HG02943 (cell line): ENCODE results near the gene TMOD3.

ENCODE experiments used
- ATAC-seq: cut with Tn5 transposase; IDR thresholded peaks from one replicate; pipeline ENCODE4 v1.9.1; 2021; ENCODE audit warnings: mild to moderate bottlenecking, low read depth, moderate library complexity; ENCODE audit not compliant: unreplicated experiment

The TMOD3 gene

DNA sequence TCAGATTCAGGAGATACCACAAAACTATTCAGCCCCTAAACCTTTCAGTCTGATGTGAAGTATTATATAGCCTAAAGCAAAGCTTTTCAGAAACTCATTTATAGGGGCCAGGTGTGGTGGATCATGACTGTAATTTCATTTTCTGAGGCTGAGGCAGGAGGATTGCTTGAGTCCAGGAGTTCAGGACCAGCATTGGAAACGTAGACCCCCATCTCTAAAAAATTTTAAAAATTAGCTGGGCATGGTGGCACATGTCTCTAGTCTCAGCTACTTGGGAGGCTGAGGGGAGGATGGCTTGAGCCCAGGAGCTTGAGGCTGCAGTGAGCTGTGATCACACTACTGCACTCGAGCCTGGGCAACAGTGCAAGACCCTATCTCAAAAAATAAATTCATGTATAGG lies 60.0 kb downstream of the TMOD3 start:
- no peak for ATAC-seq

DNA sequence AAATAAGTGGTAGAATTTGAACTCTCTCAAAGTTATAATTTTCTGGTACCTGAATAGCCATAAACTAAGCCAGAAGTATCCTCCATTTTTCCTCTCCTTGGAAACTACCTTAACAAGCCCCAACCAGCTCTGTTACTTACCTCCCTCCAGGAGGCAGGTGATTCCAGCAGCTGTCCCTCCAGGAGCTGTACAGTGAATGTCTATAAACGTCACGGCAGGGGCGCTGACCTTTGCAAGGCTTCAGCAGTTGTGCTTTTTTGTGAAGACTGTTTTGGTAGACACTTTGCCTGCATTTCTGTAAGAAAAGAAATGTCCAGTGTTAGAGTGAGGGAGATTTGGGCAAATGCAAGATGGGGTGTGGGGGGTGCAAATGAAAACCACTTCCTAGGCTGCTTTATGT lies 75.0 kb downstream of the TMOD3 start:
- no peak for ATAC-seq

DNA sequence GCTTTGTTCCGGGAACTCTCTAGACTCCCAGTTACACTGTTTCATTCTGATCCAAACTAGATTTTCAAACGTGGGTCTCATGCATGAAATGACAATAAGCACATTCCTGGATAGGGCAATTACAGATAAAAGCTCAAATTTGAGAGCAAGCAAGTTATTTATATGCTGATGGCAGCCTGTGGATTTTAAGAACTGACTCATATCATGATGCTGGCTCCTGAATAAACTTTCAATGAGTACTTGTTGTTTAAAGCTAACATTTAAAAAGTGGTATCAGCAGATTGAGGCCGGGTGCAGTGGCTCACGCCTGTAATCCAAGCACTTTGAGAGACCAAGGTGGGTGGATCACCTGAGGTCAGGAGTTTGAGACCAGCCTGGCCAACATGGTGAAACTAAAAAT lies 75.5 kb downstream of the TMOD3 start:
- no peak for ATAC-seq

DNA sequence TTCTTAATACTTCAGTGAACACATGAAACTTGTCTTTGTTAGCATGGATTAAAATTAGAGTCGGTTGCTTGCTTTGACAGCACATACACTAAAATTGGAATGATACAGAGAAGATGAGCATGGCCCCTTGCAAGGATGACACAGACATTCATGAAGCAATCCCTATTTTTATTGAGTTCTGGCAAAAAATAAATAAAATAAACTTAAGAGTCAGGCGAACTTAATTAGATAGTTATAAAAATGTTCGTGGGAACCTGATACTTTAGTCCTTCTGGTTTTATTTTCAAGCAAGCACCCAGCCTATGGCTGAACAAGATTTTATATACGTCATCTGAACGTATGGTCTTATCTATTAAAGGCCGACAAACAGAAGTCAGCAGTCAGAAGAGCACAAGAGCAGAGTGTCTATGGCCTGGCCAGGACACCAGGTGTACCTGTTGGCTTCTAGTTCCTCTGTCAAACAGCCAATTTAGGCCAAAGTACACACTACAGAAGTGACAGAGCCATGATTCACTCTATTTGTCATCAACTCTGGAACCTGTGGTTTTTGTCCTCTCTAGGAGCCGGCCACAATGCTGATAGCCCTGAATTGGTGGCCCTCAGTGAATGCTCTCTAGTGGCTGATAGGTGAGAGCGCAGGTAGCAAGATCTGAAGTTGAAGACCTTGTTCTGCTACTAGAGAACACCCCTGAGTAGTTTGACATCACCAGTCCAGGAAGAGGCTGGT lies 77.8 kb downstream of the TMOD3 start:
- ATAC-seq, result no peak

DNA sequence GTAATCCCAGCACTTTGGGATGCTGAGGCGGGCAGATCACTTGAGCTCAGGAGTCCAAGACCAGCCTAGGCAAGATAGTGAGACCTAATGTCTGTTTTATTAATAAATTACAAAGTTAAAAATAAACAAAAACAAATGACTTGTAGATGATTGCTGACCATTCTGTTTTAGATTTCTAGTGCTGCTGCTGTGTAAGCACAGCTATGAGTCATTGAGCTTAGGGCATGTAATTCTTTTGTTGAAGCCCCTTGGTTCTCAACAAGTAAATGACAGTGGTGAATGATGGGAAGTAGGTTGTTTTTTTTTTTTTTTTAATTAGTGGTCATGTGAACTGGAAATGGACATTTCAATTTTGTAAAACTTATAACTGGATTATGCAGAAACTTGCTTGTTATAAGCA lies 78.9 kb downstream of the TMOD3 start:
- no peak for ATAC-seq

DNA sequence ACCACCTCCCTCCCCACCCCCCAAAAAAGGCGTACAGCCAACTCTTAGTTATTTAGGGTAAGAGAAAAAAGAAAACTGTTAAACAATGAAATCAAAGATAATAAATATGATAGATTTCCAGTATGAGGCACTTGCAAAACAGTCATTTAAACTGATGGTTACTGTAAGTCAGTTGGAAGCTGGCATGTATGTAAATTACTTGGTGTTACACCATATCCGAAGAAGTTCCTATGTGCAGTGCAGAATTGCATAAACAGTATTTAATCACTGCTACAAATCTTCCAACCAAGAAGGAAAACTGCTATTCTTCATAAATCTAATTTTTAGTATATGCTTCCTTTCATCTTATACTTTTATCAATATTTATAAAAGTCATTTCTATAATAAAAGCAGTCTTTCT lies 80.1 kb downstream of the TMOD3 start:
- ATAC-seq, result no peak

DNA sequence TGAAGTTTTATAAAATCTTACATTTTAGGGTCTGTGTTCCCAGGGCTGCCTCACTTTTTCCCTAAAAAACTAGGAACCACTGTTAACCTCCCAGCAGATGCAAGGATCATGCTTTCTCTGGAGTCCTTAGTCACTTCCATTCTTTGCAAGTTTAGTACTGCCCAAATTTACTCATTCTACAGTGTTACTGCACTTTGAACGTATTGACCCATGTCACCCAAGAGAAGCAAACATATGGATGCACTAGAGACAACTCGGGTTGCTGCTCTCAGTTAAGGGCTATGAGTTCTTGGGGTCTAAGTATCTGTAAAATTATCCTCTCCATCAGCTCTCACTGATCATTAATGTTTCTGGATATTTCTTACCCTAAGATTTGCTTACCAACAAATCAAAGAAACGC lies 83.1 kb downstream of the TMOD3 start:
- ATAC-seq, result no peak

DNA sequence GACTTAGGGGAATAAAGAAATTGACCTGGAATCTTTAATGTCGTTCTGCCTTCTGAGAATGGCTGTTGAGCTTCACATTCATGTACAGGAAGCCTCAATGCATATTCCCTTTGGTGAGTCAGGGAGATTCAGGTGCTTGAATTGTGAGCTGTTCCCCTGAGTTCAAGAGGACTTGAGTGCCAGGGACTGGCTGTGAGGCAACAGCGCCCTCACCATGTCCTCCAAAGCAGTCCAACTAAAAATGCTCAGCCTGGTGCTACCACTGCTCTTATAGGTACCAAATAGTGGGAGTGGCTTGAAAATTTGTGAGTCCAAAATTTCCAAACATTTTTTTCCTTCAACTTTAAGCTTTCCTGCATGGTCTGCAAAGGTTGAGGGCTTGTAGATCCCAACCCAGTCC lies 88.0 kb downstream of the TMOD3 start:
- ATAC-seq, result no peak

DNA sequence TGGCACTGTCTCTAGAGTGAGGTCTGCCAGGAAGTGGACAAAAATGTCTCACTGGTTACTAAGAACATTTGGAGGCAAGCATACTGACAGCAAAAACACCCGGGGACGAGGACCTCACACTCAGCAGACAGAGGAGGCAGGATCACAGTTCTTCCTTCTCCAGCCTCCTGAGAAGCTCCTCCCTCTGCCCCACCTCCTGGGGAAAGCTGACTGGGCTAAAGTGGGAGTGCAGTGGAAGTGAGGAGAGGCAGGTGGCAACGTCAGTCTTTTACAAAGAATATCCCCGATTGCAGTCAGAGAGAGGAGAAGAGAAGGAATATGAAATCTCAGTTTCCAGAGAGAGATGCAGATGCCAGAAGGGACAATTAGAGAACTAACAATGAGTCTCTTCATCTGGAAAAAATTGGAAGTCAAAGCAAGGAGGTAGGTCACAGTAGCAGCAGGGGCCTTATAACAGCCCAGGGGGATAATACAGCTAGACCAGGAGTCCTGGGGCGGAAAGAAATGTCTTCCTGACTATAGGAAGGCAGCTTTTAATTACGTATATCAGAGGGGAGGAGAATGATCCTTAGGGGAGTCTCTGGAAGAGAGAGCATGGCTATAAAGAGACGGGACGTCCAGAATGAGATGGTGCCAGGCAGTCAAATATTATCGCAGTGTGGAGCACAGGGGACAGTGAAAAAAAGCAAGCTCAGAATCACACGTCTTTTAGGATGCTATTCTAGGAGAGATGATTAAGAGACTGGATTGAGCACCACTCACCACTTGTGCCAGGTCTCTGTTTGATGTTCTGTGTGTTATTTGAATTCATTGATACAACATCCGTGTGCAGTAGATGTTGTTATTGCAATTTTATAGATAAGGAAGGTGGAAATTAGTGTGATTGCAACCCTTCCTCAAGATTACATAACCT lies 95.0 kb downstream of the TMOD3 start:
- no peak for ATAC-seq

DNA sequence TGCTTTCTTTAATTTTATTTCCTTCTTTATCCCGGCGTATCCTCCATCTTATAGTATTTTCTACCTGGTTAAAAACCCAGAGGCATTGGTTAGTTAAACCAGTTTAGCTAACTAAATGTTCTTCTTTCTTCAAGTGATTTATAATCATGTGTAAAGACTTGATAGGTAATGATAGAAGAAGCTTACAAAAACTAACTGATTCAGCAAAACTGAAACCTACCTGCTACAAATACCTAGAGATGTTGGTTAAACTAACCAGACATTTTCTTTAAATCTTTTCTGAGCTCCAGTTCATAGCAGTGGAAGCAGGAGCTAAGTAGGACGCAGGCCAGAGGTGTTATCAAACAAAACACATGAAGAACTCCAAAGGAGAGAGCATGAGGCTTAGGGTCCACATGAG lies 97.4 kb downstream of the TMOD3 start:
- no peak for ATAC-seq

DNA sequence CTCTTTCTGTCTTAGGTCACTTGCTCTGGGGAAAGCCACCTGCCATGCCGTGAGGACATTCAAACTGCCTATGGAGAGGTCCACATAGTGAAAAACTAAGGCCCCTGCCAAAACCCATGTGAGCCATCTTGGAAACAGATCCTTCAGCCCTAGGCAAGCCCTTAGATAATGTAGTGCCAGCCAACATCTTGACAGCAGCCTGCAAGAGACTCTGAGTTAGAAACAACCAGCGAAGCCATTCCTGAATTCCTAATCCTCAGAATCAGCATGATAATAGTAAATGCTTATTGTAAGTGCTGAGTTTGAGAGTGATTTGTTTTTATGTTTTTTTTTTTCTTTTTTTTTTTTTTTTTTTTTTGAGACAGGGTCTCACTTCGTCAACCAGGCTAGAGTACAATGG lies 101.6 kb downstream of the TMOD3 start:
- no peak for ATAC-seq

DNA sequence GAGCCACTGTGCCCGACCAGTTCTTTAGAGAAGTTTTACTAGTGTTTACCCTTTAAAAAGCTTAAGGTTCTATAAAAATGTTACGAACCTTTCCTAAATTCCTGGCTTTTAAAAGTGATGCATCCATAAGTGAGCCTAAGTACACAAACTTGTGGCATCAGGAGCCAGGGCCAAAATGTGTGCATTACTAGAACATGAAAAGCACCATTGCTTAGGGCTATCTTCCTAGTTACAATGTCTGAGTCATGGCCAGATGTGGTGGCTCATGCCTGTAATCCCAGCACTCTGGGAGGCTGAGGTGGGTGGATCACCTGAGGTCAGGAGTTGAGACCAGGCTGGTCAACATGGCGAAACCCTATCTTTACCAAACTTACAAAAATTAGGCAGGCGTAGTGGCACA lies 102.2 kb downstream of the TMOD3 start:
- ATAC-seq, result no peak

DNA sequence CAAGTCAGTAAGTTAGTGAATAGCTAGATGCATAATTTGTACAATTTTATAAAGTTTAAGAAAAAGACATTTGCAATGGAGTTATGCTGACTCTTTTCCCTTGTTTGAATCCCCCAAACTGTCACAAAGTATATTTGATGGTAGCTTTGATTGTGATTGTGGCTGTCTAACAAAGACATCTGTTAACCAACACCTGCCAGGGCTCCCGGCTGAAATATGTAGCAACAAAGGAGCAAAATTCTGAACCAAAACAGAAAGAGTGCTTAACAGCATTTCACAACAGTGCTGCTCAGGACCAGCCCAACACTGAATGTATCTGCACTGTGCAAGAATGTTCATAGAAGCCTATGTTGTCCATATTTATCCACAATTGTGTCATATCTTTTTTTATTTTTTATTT lies 102.7 kb downstream of the TMOD3 start:
- no peak for ATAC-seq

DNA sequence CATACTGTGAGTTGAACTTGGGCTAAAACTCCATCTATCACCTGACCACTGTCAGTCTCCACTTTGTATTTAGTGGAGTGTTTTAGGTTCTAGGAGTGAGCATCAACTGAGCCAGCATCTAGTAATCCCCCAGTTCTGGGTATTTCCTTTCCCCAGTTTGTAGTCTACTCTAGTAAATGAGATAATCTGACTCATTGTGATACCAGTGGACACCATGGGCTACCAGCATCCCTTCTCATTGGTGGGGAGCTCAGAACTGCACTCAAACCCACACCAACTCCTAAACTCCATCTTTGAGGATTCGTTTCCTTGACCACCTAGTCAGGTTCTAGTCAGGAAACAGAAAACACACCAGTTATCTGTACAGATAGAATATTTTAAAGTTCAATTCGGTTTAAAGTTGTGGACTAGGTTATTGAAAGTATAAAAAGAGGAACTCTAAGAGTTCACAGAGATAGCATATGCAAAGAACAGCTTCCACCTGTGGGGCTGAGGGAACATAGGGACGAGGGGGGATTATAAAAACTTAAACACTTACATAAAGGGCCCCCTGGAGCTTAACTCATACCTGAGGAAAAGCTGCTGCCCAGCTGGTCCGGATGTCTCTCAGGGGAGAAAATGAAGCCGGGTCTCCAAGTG lies 106.1 kb downstream of the TMOD3 start:
- ATAC-seq, result peak; percentile 77

DNA sequence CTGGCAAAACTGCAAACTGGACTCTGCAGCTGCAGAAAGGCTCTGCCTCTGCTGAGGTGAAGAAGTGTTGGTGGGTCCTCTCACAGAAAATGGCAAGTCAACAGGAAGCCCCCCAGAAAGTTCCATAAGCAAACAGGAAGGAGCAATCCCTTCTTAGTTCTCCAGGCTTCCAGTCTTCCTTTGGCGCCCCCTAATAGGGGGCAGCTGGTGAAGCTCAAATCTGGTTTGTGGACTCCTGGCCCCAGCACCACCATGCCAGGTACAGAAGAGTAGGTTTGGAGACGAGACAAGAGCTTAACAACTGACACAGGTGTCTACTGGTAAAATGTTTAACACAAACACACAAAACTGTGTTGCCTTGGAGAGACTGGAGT lies 106.6 kb downstream of the TMOD3 start:
- ATAC-seq, result peak; percentile 23

DNA sequence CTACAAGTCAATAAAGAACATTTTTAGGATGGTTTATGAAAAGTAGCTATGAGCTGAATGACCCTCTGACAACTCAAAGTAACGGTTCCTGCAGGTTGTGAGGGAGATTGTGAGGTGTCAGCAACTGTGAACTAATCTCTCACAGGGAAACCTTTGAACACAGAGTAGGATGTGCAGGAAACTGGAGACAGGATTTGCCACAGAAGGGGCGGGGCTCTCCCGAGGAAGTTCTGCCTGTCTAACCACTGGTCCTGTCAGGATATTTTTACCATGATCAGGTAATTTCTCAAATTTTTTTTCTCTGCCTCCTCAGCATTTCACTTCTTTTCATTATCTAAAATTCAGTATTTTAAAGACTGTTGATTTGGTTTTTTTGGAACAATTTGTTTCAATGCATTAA lies 108.8 kb downstream of the TMOD3 start:
- ATAC-seq, result no peak

DNA sequence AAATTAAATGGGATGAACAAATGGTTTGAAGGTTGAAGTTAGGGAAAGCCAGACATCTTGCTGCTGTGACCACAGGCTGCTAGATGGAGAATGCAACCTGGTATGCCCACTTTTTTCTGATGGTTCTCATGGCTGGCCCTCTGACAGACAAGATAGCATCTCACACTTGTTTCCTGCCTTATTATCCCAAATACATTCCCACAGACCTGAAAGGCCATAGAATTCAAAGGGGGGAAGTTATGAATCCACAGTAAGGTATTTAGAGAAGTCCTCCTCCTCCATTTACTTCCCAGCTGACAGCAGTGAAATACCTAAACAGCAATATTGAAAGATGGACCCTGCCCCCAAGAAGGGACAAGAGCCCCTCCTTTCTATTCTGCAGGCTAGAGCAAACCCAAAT lies 109.8 kb downstream of the TMOD3 start:
- no peak for ATAC-seq

DNA sequence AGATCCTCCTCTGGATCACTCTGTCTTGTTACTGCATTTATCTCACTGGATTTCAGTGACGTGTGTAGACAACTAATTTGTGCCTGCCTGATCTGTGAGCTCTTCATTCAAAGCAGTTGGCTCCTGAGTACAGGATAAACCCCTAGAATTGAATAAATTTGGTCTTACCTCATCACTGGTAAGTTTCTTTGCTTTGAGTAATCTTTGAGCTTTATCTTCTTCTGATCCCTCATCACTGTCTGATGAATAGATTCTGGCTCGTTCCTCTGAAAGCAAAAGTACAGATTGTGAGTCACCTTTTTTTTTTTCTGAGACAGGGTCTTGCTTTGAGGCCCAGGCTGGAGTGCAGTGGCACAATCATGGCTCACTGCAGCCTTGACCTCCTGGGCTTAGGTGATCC lies 117.7 kb downstream of the TMOD3 start:
- ATAC-seq, result no peak

DNA sequence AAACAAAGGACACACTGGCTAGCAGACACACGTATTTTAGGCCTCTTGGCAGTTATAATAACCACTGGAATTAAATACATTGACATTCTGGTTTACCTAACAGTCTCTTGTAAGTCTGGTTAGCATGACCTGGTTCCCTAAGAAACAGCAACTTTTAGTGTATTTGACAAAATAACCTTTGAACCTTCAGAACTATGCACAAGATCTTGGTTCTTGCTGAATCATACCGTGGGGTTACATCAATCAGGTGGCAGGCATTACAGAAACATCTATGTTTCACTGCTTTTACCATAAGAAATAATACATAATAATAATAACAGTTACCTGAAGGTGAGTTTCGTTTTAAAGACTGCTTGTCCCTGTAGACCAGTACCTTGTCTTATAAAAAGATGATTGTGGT lies 123.4 kb downstream of the TMOD3 start:
- no peak for ATAC-seq

DNA sequence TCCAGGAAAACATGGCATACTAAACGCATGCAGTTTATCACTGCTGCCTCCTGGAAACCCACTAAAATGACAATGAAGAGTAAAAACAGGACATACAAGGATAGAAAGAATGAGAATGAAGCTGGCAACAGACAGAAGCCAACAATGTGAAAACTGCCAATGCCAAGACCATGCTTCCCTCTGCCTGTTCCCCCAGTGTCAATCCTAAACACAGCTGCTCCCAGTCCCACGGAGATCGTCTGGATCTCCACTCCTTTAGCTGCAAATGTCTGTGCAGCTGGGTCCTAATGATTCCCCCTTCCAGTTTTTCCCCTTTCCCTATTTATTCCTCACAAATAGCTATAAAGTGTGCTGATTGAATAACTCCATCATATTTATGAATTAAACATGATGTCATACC lies 126.1 kb downstream of the TMOD3 start:
- no peak for ATAC-seq
